CD4-positive, alpha-beta T cell treated with Interleukin-12 subunit alpha and Interleukin-12 subunit beta, for 1 hour (primary cell): ENCODE measurements around the gene TMEM132D.

Experiments
- DNase-seq: peaks from one replicate; pipeline ENCODE4 v3.0.0-alpha.2; 2020

Gene TMEM132D

DNA sequence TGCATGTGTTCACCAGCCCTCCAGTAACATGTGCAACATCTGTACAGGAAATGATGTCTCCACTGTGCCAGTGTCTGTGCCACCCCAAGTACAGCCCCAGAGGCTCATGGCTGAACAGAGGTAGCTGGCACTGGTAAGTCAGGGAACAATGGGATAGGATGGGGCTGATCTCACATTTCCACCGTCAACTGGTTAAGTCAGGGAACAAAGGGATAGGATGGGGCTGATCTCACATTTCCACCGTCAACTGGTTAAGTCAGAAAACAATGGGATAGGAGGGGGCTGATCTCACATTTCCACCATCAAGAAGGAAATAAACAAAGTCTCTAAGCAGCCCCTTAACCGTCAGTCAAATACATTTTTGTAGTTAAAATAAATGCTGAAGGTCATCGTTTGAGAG, 246.6 kb downstream of the TMEM132D start:
- DNase-seq = no peak

DNA sequence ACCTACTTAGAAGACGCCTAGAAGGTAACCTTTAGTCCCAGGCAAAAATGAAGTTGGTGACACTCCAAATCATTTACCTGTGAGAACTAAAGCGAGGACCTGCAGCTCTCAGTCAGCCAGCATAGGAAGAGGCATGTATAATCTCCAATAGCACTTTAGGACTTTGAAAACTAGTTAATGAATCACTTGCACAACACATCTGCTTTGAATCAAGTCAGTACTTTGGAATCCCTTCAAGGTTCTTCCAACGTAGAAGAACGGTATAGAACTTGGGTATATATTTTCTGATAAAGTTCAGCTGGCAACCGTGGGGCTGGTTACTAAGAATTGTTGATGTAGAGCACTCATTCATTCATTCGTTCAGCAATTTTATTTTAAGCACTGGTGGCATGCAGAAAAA, 251.9 kb downstream of the TMEM132D start:
- DNase-seq = no peak

DNA sequence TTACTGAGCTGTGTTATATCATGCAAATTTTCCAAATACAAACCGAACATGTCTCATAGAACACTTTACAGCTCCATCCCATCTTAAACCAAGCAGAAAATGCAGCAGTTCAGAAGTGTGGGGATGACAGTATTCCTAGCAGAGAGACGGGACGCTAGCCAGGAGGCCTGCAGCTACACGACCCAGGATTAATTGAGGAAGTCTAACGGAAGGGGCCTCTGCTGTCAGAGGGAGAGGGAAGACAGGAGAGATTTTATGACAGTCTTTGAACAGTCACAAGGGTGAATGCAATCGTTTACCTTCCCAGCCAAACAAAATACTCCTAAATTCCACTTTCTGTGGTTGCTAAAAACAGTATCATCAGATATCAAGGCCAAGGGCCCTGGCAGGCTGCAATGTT, 261.9 kb downstream of the TMEM132D start:
- DNase-seq = no peak

DNA sequence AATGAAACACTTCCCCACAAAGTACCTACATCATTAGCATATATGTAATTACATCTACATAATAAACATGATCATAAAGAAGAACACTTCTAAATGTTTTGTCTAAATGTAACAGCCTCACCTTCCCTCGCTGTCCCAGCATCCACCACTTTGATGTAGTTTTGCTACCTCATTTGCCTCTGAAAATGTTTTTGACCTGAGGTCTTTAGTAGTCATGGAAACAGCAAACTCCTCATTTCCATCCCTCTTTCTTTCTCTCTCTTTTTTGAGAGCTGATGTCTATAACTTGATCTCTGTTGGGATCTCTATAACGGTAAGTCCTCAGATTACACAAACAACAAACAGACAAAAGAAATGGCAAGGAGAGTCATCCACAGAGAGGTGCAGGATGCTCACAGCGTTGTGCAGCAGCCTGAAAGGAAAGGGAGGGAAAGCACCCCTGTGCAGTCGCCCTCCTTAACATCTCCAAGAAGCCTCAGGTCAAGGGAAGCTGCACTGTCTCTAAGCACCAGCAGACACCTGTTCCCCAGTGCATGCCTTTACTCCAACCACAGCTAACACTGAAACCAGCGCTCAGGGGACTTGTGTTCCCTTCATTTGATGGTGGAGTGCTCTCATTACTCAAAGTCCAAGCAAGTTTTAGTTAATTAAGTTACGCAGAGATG, 268.7 kb downstream of the TMEM132D start:
- no peak for DNase-seq

DNA sequence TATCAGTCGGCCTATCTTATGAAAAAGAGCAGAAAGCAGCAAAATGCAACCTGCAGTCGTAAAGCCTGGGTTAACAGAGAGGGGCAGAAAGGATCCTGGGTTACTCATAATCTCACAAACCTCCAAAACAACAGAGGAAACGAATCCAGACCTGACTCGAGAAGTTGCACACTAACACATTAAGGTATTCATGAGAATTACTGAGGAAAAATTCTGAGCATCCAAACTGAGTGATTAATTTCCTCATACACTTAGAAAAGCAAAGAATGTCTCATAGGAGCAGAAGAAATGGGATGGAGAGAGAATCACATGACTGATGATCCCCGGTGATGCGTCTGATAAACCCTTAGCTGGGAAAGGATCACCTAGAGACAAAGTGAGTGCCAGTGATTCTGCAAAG, 272.5 kb downstream of the TMEM132D start:
- no peak for DNase-seq

DNA sequence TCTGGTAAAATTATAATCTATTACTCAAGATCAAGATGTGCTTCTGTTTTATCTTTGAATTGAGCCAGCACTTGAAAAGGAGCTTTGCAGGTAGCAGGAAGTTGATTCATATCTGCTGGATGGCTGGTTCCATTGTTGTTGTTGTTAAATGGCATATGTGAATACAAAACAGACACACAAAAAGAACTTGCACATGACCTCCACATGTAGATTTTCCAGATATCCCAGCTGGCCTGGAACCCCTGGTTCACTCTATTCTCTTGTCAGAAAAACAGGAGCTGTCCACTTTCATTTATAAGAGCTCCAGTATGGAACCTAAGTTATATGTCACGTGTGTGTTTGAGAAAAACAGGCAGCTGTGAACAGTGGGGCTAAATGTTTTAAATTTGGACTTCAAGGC, 273.9 kb downstream of the TMEM132D start:
- no peak for DNase-seq

DNA sequence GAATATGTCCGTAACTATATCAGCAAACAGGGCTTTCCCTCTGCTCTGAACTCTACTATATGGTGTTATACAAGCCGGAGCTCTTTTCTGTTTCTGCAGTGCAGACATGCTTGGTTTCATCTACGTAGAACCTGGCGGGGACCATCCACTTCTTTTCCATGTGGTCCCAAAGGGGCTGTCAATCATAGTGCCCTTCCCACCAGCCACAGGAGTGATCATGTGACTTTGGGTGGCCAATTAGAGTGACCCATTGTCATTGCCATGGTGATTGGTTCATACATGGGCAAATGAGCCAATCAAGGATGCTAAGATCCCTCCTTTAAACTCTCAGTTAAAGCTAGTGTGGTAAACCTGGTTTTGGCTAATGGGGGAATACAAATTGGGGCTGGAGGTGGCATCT, 281.3 kb downstream of the TMEM132D start:
- no peak for DNase-seq

DNA sequence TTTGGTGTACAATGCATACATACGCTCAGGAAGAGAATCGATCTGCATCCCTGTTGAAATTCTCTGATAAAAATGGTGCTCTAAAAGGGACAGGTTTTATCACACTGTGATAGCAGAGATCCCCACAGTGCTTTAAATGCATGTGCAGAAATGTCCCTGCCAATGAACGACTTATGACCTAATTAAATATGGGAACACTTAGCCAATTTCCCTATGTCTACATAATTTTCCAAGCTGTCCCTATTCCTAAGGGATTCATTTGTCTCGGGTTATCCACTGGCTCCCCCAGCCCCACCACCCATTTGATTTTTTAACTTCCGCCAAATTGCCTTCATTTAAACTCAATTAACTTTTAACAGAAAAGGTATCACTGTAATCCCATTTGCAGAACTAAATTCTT, 284.6 kb downstream of the TMEM132D start:
- DNase-seq = no peak

DNA sequence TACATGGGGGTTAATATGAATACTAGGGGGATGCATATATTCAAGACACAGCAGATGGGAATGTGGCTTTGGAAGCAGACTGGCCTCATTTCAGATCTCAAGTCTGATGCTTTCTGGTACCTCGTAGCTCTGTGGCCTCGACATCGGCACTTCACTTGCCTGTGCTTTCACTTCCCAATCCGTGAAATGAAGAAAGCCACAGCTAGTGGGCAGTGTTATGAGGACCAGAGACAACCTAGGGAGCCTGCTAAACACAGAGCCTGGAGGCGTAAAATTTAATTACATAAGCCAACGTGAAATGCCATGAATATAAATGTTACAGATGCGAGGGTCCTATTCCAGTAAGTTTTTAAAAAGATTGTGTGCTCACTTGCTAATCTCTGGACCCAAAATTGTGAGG, 286.0 kb downstream of the TMEM132D start:
- no peak for DNase-seq

DNA sequence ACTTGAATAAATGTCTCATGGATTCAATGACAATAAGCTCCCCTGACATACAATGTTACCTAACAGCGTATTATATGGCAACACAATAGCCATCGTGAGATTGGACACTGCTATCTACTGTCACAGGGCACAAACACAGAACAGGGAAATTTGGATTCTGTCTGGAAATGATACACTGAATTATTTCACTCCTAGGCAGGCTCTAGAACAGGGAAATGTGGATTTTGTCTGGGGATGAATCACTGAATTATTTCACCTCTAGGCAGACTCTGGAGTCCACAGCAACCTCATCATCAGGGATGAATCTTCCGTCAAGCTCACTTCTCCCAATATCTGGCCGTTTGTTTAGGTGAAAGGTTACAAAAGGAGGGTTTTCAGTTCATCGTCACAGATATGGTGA, 288.8 kb downstream of the TMEM132D start:
- no peak for DNase-seq

DNA sequence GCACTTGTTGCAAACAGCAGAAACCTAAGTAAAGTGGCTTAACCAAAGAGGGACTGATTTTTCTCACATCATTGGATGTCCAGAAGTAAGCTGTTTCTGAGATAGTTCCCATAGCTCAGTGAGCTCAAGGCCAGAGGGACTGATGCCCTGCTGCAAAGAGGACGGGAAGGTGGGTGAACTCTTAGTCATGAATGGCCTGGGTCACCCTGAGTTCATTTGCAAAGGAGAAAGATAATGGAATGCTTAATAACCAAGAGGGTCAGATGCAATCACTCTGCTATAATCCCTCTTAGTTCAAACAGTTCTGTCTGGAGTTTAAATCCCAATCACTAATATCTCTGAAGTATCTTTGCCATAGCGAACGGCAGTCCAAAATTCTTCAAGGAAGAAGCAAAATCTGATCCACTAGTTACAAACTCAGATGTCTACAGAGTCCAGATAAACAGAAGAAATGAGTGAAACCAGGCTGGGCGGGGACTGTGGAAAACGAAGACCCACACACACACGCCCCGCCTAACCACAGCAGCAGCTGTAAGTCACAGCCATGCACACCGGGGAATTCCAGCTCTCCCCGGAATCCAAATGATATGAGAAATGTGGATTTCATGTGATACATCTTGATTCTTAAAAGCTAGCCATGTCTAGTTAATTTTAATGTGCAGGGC, 289.5 kb downstream of the TMEM132D start:
- no peak for DNase-seq

DNA sequence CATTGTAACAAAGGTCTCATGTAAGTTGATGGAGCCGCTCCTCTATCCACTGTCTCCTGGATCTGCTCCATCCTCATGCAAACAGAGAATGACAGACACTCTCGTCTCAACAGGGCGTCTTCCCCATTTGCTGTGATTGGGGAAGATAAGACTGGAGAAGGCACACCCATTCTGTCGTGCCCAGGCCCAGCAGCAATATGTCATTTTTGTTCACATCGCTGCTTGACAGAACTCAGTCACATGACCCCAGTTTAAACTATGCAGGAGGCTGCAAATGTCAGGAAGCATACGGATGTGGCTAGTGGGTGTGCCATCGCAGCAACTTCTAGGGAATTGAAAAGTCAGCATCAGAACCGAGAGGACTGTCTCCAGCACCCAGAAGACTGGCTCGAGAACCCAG, 290.5 kb downstream of the TMEM132D start:
- no peak for DNase-seq

DNA sequence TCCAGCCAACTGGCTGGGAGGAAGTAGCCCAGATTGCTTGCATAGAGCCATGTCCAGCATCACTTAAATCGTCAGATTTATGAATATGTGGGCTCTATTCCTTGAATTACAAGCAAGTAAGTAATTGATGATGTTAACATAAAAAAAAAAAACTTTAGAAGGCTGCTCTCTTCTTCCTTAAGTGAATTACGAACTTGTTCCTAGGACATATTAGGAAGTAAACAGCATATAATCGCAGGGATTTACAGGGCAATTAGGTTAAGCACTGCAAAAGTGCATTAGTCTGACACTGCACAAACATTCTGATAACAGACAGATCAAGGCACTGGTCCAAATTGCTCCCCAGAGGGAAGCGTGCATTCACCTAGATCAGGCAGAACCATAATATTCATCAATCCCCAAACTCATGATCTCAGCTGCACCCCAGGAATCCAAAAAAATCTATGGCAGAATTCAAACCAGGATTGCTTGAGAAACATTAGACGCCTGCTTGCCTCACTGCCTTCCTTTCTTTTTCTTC, 293.2 kb downstream of the TMEM132D start:
- no peak for DNase-seq

DNA sequence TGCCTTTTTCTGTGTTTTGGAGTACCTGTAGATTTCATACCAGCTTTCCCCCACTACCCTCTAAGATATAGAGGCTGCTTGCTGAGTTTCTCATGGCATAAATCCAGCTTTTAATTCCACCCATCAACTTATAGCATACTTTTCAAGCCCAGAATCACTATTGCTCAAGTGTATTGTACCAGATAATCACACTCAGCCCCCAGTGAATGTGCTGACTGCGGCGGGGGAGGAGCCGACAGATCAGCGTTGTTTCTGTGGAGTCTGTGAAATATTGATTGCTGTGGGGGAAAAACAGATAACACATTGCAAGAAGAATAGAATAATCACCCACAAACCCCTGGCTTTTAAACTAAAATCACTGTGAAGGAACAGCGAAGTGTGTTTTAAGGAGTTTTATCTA, 296.1 kb downstream of the TMEM132D start:
- DNase-seq = no peak

DNA sequence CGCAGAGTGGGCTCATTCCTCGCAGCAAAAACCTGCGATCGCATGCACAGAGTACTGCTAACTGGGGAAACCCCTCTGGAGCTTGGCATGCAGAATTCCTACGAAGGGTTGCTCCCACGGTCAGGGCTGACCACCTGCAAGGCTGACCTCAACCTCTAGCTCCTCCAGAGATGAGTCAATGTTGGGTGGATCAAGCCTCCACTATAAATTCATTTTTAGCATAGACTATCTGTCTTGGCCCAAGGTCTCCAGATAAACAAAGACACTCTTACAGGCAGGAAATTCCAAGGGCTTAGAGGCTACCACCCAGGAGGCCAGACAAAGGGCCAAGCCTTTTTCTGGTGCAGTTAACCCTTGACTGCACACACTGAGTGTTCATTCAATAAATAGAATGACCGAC, 296.5 kb downstream of the TMEM132D start:
- DNase-seq = no peak

DNA sequence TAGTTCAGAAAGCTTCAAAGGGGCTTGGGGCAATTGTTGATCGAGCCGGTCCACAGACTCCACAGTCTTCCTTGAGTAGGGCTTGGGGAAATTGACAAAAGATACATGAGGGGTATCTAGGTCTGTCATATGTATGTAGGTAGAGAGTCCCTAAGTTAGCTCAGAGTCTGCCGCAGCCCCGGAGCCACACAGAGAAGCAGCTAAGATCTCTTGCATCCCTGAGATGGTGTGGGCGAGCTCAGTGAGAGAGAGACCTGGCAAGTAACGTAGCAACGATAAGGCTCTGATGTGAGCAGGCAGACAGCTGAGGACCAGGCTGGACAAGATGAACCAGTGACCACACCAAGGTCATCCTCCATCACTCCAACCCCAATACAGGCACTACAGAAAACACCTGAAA, 297.6 kb downstream of the TMEM132D start:
- no peak for DNase-seq

DNA sequence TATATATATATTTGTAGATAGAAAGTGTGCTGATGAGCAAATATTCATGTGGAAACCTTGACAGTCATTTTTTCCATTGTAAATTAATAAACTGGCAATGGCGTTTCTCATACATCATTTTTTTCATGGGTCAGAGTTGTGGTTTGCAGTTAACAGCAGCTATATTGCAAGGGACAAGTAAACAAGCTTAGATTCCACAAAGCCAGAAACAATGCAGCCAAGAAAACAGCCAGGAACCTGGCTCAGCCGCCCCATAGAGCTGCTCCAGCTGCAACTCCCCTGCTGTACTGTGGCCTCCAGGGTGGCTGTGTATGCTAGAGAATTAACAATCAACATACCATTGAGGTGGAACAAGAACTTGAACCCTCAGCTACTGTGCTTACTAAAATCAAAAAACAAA, 298.2 kb downstream of the TMEM132D start:
- no peak for DNase-seq

DNA sequence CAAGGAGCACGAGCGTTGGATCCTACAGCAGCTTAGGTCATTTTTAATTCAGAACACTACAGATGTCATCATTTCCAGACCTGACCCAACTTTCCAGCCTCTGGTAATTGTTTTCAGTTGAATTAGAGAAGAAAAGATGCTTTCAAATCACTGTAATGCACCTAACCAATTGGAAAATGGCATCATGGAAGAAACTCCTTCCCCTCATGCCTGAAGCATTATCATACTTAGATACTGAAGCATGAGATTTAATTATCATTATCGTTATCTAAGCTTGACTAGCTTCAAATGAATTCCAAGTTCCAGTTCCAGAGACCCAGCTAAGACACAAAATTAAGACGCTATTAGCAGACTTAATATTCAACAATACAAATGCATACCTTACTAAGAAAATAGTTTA, 299.3 kb downstream of the TMEM132D start:
- DNase-seq = no peak

DNA sequence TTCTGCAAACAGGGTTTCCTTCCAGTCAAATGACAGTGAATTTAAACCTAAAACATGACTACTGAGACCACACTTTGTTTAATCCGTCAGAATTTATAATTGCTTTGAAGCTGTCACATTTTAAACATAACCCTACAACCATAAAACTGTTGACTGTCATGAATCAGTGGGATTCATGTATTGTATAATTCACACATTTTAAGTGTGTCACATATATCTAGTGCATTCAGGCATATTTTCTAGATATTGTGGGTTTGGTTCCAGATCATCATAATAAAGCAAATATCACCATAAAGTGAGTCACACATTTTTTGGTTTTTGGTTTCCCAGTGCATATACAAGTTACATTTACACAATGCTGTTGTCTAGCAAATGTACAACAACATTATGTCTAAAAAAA, 304.4 kb downstream of the TMEM132D start:
- no peak for DNase-seq

DNA sequence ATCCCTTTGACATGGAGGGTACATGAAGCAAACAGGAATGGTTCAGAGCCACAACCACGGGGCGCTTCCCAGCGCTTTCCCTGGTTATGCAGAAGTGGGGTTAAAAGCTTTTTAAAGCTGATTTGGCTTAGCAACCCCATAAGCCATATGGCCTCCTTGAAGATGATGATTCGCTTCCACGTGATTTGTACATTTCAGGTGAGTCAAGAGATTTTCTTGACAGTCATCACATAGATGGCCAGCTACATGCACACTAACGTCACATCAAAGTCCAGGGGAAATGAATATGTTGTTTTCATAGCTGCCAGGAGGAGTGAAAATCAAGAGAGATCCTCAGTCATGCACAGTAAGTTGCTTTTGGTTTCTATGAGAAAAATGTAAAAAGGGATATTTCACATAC, 309.7 kb downstream of the TMEM132D start:
- DNase-seq = no peak

DNA sequence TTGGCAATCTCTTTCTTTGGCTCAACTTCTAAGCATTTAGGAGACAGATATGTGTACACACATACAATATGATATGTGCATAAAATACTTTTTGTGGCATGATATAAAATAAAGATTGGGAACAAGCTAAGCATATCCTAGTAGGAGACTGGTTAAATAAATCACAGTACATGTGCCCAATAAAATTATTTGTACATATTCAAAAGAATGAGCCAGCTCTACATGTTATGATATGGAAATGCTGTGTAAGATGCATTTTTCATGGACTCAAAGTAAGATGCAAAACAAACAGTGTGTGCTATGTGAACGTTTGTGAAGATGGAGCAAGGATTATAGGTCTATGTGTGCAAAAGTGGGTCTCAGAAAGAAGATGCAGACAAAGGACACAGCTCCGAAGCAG, 311.4 kb downstream of the TMEM132D start:
- no peak for DNase-seq

DNA sequence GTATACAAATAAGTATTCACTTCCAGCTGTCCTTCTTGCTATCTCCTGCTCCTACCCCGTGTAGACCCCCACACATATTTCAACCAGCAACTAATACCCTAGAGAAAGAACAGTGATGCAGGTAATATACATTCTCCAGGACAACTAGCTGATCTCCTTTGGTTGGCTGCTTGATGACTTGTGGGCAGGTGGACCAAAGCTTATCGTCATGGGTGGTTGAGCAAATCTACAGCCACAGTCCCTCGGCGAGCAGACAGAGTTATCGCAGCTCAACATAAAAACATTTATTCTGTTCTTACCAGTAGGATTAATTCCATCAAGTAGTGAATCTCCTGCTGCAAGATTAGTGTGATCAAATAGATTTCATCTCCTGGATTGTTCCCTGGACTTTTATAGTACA, 314.3 kb downstream of the TMEM132D start:
- DNase-seq = no peak

DNA sequence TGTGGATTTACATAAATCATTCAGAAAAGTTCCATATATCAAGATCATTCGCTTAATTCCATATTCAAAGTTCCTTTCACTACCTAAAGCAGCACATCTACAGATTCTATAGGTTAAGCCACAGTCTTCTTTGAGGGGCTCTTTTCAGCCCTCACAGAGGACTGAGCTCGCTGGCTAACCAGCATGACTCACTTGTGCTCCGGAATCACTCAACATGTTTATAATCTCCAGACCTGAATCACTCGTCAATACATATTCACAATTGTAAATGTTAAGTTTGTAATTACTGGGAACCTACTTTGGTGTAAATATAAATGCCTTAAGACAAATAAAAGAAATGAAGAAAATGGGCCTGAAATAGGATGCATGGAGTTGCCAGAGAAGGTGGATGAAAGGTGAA, 315.7 kb downstream of the TMEM132D start:
- no peak for DNase-seq

DNA sequence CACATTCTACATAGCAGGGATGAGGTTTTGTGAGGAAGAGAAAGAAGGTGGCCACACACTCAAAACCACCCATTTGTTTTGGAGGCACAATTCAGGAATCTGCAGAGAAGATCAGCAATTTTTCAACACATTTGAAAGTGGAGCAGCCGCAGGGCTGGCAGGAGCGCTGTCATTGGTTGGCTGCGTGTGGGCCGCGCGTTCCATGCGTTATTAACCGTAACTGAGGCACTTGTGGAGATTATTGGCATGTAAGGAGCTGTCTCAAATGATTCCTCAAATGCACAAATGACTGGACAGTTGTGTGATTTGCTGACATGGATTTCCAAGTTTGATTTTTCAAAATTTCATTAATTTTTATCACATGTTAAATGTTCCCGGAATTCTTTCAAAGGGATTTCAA, 318.5 kb downstream of the TMEM132D start:
- DNase-seq = no peak

DNA sequence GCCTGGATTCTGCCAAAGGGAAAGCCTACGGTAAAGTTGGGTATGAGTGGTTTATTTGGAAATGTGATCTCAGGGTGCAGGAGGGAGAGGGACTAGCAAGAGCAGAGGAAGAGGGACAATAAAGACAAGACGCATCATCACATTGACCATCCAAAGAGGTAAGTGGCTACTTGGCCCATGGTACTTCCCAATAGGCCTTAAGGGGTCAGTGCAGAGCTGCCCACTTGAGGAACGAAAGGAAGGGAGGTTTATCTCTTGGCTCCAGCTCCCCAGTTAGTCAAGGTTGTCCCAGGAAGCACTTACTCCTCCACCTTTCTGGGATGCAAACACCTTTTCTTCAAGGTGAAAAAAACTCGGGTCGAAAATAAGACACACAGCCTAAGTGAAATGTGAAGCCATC, 323.9 kb downstream of the TMEM132D start:
- DNase-seq = no peak
